HG03039 (cell line): ENCODE measurements around the gene DCTN2.
A peak's percentile ranks its signal among the peaks of the same experiment; 100 is the strongest.
"Not testable (repeated sequence)": the region's sequence is repeated elsewhere in the genome, so short reads cannot be mapped to it uniquely, and the experiment has no call there.

ENCODE experiments used
- ATAC-seq: cut with Tn5 transposase; IDR thresholded peaks from one replicate; pipeline ENCODE4 v1.9.1; 2021; ENCODE audit warnings: mild to moderate bottlenecking, moderate library complexity; ENCODE audit not compliant: unreplicated experiment

The DCTN2 gene

GRCh38 chr12:57529831-57530230 lies 17.2 kb downstream of the DCTN2 start:
- no peak for ATAC-seq

- no peak for ATAC-seq
These were observed 18.0 kb downstream of the DCTN2 start for GRCh38 chr12:57528831-57529555.

- no peak for ATAC-seq
These were observed 18.8 kb downstream of the DCTN2 start for GRCh38 chr12:57528176-57528575.

GRCh38 chr12:57527184-57527583 lies 19.8 kb downstream of the DCTN2 start:
- no peak for ATAC-seq

GRCh38 chr12:57526477-57527126 lies 20.4 kb downstream of the DCTN2 start:
- no peak for ATAC-seq

GRCh38 chr12:57525615-57526383 lies 21.2 kb downstream of the DCTN2 start:
- ATAC-seq: no peak

GRCh38 chr12:57524814-57525614 lies 22.0 kb downstream of the DCTN2 start:
- no peak for ATAC-seq

GRCh38 chr12:57523706-57524614 lies 23.0 kb downstream of the DCTN2 start:
- no peak for ATAC-seq

GRCh38 chr12:57522887-57523705 lies 23.9 kb downstream of the DCTN2 start:
- no peak for ATAC-seq

- ATAC-seq: peak; percentile 33
These were observed 24.7 kb downstream of the DCTN2 start, which contains the start of gene MBD6 for GRCh38 chr12:57522011-57522886. Gene MBD6, plus strand, starts transcription at chr12:57522824. Its CDS starts 1,480 bp downstream, at chr12:57524304.

GRCh38 chr12:57521525-57522010 lies 25.4 kb downstream of the DCTN2 start:
- no peak for ATAC-seq

GRCh38 chr12:57520053-57520818 lies 26.8 kb downstream of the DCTN2 start, which contains the start of gene DDIT3:
Gene DDIT3, minus strand, starts transcription at chr12:57520514. Its CDS starts 3,108 bp downstream, at chr12:57517406.
- ATAC-seq: peak; percentile 69

GRCh38 chr12:57519796-57520052 lies 27.3 kb downstream of the DCTN2 start:
- ATAC-seq: peak; percentile 0

GRCh38 chr12:57518920-57519795 lies 27.8 kb downstream of the DCTN2 start:
- ATAC-seq: no peak

- no peak for ATAC-seq
These were observed 28.6 kb downstream of the DCTN2 start for GRCh38 chr12:57518176-57518919.

- not testable (repeated sequence) for ATAC-seq
These were observed 29.3 kb downstream of the DCTN2 start for GRCh38 chr12:57517718-57518117.
